HCT116 (cell line): Measurements from ENCODE around the gene BTBD10.

Experiments used
- JUND ChIP-seq: IDR thresholded peaks from 2 replicates; pipeline ENCODE4 v1.6.1; 2012
- POLR2A ChIP-seq: IDR thresholded peaks from 2 replicates; pipeline ENCODE4 v1.7.0; 2011; ENCODE audit warnings: borderline replicate concordance; ENCODE audit not compliant: insufficient read depth, insufficient read length; ENCODE audit errors: extremely low read depth
- SP1 ChIP-seq: IDR thresholded peaks from 2 replicates; pipeline ENCODE4 v1.6.1; 2012; ENCODE audit warnings: low read depth
- TCF7L2 ChIP-seq: IDR thresholded peaks from 2 replicates; pipeline ENCODE4 v1.7.0; 2011; ENCODE audit warnings: borderline replicate concordance, inconsistent platforms; ENCODE audit not compliant: insufficient read depth, insufficient read length; ENCODE audit errors: extremely low read depth
- ZNF274 ChIP-seq: fragments of 200-500 bp; sonication (Bioruptor generic); IDR thresholded peaks from 2 replicates; pipeline ENCODE4 v1.6.1; 2014; ENCODE audit warnings: mild to moderate bottlenecking, low read depth, low read length, inconsistent platforms
- TF ChIP-seq, protein P1 (sequence below): IDR thresholded peaks from 2 replicates; pipeline ENCODE4 v1.6.1; 2012; ENCODE audit warnings: low read depth
- TF ChIP-seq, protein P2 (sequence below), 3 experiments: fragments of 200-600 bp in 1 of 3; sonication (generic) in 1 of 3; IDR thresholded peaks in 2 of 3; conservative IDR thresholded peaks in 1 of 3; 2 replicates each; pipeline ENCODE4 v1.5.1; 2012 to 2017; ENCODE audit warnings: low read depth in 2 of 3, low read length in 2 of 3, antibody characterized with exemption in 1 of 3, borderline replicate concordance in 1 of 3, control low read depth in 1 of 3, mild to moderate bottlenecking in 1 of 3, mixed read lengths in 1 of 3, mixed run types in 1 of 3, moderate library complexity in 1 of 3; ENCODE audit not compliant: insufficient read depth in 1 of 3

- TF ChIP-seq POLR2A (no peak), SP1 (no peak), ZNF274 (no peak), TCF7L2 (no peak), JUND (no peak)
- TF ChIP-seq, protein P1, sequence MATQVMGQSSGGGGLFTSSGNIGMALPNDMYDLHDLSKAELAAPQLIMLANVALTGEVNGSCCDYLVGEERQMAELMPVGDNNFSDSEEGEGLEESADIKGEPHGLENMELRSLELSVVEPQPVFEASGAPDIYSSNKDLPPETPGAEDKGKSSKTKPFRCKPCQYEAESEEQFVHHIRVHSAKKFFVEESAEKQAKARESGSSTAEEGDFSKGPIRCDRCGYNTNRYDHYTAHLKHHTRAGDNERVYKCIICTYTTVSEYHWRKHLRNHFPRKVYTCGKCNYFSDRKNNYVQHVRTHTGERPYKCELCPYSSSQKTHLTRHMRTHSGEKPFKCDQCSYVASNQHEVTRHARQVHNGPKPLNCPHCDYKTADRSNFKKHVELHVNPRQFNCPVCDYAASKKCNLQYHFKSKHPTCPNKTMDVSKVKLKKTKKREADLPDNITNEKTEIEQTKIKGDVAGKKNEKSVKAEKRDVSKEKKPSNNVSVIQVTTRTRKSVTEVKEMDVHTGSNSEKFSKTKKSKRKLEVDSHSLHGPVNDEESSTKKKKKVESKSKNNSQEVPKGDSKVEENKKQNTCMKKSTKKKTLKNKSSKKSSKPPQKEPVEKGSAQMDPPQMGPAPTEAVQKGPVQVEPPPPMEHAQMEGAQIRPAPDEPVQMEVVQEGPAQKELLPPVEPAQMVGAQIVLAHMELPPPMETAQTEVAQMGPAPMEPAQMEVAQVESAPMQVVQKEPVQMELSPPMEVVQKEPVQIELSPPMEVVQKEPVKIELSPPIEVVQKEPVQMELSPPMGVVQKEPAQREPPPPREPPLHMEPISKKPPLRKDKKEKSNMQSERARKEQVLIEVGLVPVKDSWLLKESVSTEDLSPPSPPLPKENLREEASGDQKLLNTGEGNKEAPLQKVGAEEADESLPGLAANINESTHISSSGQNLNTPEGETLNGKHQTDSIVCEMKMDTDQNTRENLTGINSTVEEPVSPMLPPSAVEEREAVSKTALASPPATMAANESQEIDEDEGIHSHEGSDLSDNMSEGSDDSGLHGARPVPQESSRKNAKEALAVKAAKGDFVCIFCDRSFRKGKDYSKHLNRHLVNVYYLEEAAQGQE = no peak
- TF ChIP-seq, protein P2, sequence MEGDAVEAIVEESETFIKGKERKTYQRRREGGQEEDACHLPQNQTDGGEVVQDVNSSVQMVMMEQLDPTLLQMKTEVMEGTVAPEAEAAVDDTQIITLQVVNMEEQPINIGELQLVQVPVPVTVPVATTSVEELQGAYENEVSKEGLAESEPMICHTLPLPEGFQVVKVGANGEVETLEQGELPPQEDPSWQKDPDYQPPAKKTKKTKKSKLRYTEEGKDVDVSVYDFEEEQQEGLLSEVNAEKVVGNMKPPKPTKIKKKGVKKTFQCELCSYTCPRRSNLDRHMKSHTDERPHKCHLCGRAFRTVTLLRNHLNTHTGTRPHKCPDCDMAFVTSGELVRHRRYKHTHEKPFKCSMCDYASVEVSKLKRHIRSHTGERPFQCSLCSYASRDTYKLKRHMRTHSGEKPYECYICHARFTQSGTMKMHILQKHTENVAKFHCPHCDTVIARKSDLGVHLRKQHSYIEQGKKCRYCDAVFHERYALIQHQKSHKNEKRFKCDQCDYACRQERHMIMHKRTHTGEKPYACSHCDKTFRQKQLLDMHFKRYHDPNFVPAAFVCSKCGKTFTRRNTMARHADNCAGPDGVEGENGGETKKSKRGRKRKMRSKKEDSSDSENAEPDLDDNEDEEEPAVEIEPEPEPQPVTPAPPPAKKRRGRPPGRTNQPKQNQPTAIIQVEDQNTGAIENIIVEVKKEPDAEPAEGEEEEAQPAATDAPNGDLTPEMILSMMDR (IDR thresholded peaks at IDR 0.05 in 2 of 3, conservative IDR thresholded peaks at IDR 0.05 in 1 of 3; ENCODE audit: borderline replicate concordance in 1 of 3, insufficient read depth in 1 of 3, low read depth in 2 of 3, low read length in 2 of 3) = no peak
Observed at GRCh38 chr11:13421561-13421960, 41.5 kb downstream of the BTBD10 start.
